ENCODE results near the gene NACC1.

- TF ChIP-seq, protein P1, sequence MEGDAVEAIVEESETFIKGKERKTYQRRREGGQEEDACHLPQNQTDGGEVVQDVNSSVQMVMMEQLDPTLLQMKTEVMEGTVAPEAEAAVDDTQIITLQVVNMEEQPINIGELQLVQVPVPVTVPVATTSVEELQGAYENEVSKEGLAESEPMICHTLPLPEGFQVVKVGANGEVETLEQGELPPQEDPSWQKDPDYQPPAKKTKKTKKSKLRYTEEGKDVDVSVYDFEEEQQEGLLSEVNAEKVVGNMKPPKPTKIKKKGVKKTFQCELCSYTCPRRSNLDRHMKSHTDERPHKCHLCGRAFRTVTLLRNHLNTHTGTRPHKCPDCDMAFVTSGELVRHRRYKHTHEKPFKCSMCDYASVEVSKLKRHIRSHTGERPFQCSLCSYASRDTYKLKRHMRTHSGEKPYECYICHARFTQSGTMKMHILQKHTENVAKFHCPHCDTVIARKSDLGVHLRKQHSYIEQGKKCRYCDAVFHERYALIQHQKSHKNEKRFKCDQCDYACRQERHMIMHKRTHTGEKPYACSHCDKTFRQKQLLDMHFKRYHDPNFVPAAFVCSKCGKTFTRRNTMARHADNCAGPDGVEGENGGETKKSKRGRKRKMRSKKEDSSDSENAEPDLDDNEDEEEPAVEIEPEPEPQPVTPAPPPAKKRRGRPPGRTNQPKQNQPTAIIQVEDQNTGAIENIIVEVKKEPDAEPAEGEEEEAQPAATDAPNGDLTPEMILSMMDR (IDR thresholded peaks at IDR 0.05; ENCODE audit: low read depth, low read length, missing input control): no peak
- TF ChIP-seq GABPA (IDR thresholded peaks at IDR 0.05 in 1 of 2, conservative IDR thresholded peaks at IDR 0.05 in 1 of 2): no peak
- TF ChIP-seq TAF1 (conservative IDR thresholded peaks at IDR 0.05): no peak
Observed at GRCh38 chr19:13134626-13135025, 16.6 kb downstream of the NACC1 start.
